ENCODE data around the gene SMARCB1. TPM values are rescaled to one million over a fixed set of nuclear protein-coding genes. Genes with fewer than 3 reads are reported as not detected.

The SMARCB1 gene
- total and polyA plus RNA-seq, 2 donors (not counting 1 experiment from before 2014, with no cell fraction given), result 179 to 190 TPM

DNA sequence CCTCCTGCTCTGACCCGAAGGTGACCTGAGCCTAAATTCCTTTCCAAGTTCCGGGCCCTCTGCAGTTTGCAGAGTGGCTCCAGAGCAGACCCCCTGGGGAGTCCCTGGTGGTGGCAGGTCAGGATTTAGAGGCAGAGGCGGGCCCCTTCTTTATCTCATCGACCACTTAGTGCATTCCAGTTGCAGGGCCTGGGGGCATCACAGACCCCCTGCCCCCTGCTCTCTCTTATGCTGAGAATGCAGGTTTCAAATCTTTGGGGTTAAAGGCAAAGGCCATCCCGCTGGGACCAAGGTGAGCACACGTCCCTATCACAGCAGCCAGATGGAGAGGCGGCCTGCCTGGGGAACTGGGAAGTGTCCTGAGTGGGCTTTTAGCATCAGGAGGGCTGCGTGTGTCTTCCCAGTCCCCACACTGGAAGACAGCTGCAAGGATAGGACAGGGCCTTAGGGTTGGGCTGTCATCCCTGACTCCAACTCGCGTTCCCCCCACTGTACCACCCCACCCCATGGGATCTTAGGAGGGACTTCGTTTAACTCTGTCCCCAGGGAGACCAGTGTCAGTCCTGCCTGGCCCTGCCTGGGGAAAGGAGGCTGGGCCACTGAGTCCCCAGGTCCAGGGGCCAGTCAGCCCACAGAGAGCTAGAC is 40.7 kb downstream of the SMARCB1 start:
- H3K36me3 ChIP-seq (replicated peaks in 1 of 2; ENCODE audit: control extremely low read depth in 1 of 2, control insufficient read depth in 1 of 2, extremely low read depth in 1 of 2, insufficient read depth in 2 of 2, low read length in 1 of 2), result peaks cover 2 to 86% of the 10 kb centered on the region in 2 experiments
- peaks cover 6 to 20% of the 10 kb centered on the region in 2 donors for H3K4me1 ChIP-seq (ENCODE audit: control insufficient read depth in 2 of 2, insufficient read depth in 2 of 2, low read length in 2 of 2)
- POLR2A ChIA-PET, result no interaction called here
- no peak for TF ChIP-seq EZH2 (IDR thresholded peaks at IDR 0.05; ENCODE audit: borderline replicate concordance, insufficient read depth, low read depth, low read length, poor library complexity, severe bottlenecking)
- TF ChIP-seq, protein P1, sequence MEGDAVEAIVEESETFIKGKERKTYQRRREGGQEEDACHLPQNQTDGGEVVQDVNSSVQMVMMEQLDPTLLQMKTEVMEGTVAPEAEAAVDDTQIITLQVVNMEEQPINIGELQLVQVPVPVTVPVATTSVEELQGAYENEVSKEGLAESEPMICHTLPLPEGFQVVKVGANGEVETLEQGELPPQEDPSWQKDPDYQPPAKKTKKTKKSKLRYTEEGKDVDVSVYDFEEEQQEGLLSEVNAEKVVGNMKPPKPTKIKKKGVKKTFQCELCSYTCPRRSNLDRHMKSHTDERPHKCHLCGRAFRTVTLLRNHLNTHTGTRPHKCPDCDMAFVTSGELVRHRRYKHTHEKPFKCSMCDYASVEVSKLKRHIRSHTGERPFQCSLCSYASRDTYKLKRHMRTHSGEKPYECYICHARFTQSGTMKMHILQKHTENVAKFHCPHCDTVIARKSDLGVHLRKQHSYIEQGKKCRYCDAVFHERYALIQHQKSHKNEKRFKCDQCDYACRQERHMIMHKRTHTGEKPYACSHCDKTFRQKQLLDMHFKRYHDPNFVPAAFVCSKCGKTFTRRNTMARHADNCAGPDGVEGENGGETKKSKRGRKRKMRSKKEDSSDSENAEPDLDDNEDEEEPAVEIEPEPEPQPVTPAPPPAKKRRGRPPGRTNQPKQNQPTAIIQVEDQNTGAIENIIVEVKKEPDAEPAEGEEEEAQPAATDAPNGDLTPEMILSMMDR (IDR thresholded peaks at IDR 0.05), result no peak
- Mint-ChIP-seq H3K4me1 (peaks cover 45% of the 10 kb centered on the region), H3K27ac (peak overlapping the region; percentile 46), H3K9me3 (ENCODE audit: insufficient read depth) (no peaks in the 10 kb centered on the region), H3K4me3 (no peak overlapping the region), H3K27me3 (no peaks in the 10 kb centered on the region)
- CTCF ChIA-PET, result no interaction called here
- H4K20me1 ChIP-seq (ENCODE audit: control insufficient read depth, insufficient read depth, low read length, poor library complexity, severe bottlenecking), result peaks cover 75% of the 10 kb centered on the region
- H3K4me2 ChIP-seq (replicated peaks; ENCODE audit: low read depth, low read length, poor library complexity, severe bottlenecking), result no peak overlapping the region
- intact Hi-C loops (cut with micrococcal nuclease), result no loop called here
- H3K27me3 ChIP-seq (replicated peaks in 1 of 4; ENCODE audit: control extremely low read depth in 1 of 4, control insufficient read depth in 3 of 4, insufficient read depth in 4 of 4, low read length in 3 of 4), result no peaks in the 10 kb centered on the region
- no peak overlapping the region for H2AFZ ChIP-seq (ENCODE audit: insufficient read depth, low read depth, low read length, poor library complexity, severe bottlenecking)
- no peak for DNase-seq
- H3K9ac ChIP-seq (ENCODE audit: low read length), result no peak overlapping the region
- H3K27ac ChIP-seq (ENCODE audit: low read length in 2 of 2), result no peak overlapping the region
- 92% methylated on average over 7 of the region's 11 CpGs for WGBS (ENCODE audit: insufficient coverage)
- no peaks in the 10 kb centered on the region for H3K9me3 ChIP-seq (ENCODE audit: control extremely low read depth in 1 of 3, control insufficient read depth in 2 of 3, insufficient read depth in 1 of 3, low read length in 2 of 3)
- H3K79me2 ChIP-seq (ENCODE audit: control insufficient read depth, insufficient read depth, low read length), result peaks cover 74% of the 10 kb centered on the region
- no peak for ATAC-seq (ENCODE audit: low read depth)
- H3K4me3 ChIP-seq (ENCODE audit: control extremely low read depth in 1 of 5, extremely low read depth in 1 of 5, insufficient read depth in 1 of 5, low read depth in 2 of 5, low read length in 4 of 5), result no peak overlapping the region

DNA sequence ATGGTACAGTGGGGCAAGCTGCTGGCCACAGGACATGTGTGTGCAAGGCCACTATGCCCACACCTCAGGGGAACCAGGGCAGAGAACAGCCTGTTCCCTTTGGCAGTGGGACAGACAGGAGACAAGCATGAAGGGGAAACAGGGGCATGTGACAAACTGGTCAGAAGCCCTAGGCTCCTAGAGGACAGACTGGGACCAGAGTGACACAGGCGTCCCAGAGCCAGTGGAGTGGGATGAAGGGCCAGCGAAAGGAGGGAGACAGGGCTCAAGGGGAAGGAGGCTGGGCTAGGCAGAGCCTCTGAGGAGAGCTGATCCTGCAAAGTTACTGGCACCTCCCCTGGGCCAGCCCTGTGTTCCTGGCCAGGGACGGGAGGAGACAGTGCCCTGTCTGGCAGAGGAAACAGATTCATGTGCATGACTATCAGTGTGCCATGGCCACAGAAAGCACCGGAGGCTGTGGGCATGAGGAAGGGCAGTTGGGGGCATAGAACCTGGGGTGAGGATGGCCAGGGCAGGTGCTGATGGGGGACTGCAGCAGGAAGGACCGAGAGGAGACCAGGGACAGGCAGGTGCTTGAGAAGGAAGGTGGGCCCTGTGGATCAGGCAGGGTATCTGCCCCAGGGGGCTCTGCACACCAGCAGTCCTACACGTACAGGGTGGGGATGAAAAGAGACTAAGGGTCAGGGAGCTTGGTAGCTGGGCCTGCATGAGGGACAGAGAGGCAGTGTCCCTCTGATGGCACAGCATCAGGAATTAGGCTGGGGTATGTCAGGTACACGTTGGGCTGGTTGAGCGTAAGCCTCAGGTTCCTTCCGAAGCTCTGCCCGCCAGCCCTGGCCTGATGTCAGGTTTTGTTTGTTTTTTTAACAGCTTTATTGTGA is 42.3 kb downstream of the SMARCB1 start:
- H4K20me1 ChIP-seq (ENCODE audit: control insufficient read depth, insufficient read depth, low read length, poor library complexity, severe bottlenecking), result peaks cover 79% of the 10 kb centered on the region
- WGBS (ENCODE audit: insufficient coverage), result 95% methylated on average over 6 of the region's 10 CpGs
- Mint-ChIP-seq H3K4me3 (peak overlapping the region; percentile 26), H3K9me3 (ENCODE audit: insufficient read depth) (no peaks in the 10 kb centered on the region), H3K4me1 (peaks cover 40% of the 10 kb centered on the region), H3K27me3 (no peaks in the 10 kb centered on the region), H3K27ac (peak overlapping the region; percentile 39)
- peaks cover 75% of the 10 kb centered on the region for H3K79me2 ChIP-seq (ENCODE audit: control insufficient read depth, insufficient read depth, low read length)
- H3K4me3 ChIP-seq (ENCODE audit: control extremely low read depth in 1 of 5, extremely low read depth in 1 of 5, insufficient read depth in 1 of 5, low read depth in 2 of 5, low read length in 4 of 5), result no peak overlapping the region
- no peak overlapping the region for H3K9ac ChIP-seq (ENCODE audit: low read length)
- H3K4me1 ChIP-seq (ENCODE audit: control insufficient read depth in 2 of 2, insufficient read depth in 2 of 2, low read length in 2 of 2), result peaks cover 6 to 20% of the 10 kb centered on the region in 2 donors
- H3K27me3 ChIP-seq (replicated peaks in 1 of 4; ENCODE audit: control extremely low read depth in 1 of 4, control insufficient read depth in 3 of 4, insufficient read depth in 4 of 4, low read length in 3 of 4), result no peaks in the 10 kb centered on the region
- ChIA-PET CTCF (no interaction called here), POLR2A (interaction anchor here (0.6 kb wide), 1 partner anchor 29 kb away, joined by 4 read pairs; the partner anchor contains the start of gene SLC2A11)
- ATAC-seq (ENCODE audit: low read depth) (no peak), DNase-seq (no peak)
- TF ChIP-seq, protein P1 (IDR thresholded peaks at IDR 0.05), result no peak
- no peak for TF ChIP-seq EZH2 (IDR thresholded peaks at IDR 0.05; ENCODE audit: borderline replicate concordance, insufficient read depth, low read depth, low read length, poor library complexity, severe bottlenecking)
- peaks cover 2 to 86% of the 10 kb centered on the region in 2 experiments for H3K36me3 ChIP-seq (replicated peaks in 1 of 2; ENCODE audit: control extremely low read depth in 1 of 2, control insufficient read depth in 1 of 2, extremely low read depth in 1 of 2, insufficient read depth in 2 of 2, low read length in 1 of 2)
- H2AFZ ChIP-seq (ENCODE audit: insufficient read depth, low read depth, low read length, poor library complexity, severe bottlenecking), result no peak overlapping the region
- no peak overlapping the region for H3K4me2 ChIP-seq (replicated peaks; ENCODE audit: low read depth, low read length, poor library complexity, severe bottlenecking)
- no peaks in the 10 kb centered on the region for H3K9me3 ChIP-seq (ENCODE audit: control extremely low read depth in 1 of 3, control insufficient read depth in 2 of 3, insufficient read depth in 1 of 3, low read length in 2 of 3)
- no peak overlapping the region for H3K27ac ChIP-seq (ENCODE audit: low read length in 2 of 2)
- intact Hi-C loops (cut with micrococcal nuclease), result no loop called here
